ENCODE measurements around the gene GCAT.
A peak's percentile ranks its signal among the peaks of the same experiment; 100 is the strongest.

Gene GCAT

DNA sequence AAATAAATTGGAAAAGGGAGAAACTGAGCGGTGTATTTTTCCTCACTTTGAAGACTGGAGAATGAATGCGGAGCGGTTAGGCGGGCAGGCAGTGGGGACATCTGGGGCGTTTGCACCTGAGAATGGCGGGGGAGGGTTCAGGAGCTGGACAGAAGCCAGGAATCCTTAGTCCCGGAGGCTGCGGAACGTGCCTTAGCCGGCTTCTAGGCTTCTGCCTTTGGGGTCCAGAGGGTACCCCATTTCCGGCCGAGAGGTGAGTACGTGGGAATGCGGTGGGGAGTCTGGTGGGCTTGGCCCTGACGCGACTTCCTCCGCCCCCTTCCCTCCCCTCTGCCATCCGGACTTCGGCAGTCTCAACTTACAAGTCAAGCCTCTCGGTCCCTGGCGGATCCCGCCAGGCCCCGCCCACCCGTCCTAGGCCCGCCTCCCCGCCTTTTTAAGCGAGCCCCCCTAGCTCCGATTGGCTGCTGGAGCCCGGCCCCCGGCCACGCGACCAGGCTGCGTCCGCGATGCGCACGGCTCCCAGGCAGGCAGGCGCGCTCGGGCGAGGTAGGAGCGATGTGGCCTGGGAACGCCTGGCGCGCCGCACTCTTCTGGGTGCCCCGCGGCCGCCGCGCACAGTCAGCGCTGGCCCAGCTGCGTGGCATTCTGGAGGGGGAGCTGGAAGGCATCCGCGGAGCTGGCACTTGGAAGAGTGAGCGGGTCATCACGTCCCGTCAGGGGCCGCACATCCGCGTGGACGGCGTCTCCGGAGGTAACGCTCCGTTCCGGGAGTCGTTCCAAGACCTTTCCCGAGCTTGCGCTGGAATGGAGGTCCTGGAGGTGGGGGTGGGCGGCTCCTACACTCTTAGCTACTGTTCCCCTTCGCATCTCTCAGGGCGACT is at the start of gene GCAT:
Gene GCAT (plus strand): TSS at position 525 of the 884 bp plus-strand sequence. CDS start 34 bp downstream, at position 559.
- in situ Hi-C loops (cut with HindIII; ENCODE audit: low pct_ligation_motif_present, low pct_unique_long_range_greater_than_20kb, low sequenced_read_pairs): no loop called here
- peak; percentile 93 for DNase-seq

DNA sequence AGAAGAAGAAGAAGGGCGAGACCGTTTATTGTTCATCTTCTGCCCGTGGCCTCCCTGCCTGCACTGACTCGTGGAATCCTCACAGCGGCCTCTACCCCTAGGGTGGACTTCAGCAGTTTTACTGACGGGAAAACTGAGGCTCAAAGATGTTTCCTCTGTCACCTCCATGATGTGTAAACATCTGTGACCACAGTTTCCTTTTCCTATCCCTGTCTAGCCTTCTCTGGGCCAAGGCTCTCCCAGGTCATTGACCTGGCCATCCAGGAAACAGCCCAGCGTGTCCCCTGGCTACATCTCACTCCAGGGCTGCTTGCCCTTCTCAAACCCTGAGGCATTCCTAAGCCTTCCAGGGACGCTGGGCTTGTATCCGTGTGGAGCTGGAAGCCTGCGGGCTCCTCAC is 49.0 kb upstream of the GCAT start:
- in situ Hi-C loops (cut with HindIII; ENCODE audit: low pct_ligation_motif_present, low pct_unique_long_range_greater_than_20kb, low sequenced_read_pairs): no loop called here
- no peak for DNase-seq

DNA sequence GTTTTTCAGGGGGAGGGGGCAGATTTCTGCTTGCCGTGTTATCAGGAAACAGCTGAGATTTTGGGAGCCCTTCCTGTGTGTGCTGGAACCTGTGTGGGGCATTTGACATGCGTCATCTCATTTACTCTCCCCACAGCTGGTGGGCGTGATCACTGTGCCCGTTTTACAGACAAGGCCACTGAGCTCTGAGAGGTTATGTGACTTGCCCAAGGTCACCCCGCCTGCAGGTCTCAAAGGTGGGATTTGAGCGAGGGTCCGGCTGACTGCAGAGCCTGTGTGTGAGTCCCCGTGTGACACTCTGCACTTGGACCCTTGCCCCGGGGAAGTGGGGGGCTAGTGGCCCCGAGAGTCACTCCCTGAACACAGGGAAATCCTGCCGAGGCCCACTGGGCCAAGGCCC is 48.5 kb upstream of the GCAT start:
- in situ Hi-C loops (cut with HindIII; ENCODE audit: low pct_ligation_motif_present, low pct_unique_long_range_greater_than_20kb, low sequenced_read_pairs): no loop called here
- no peak for DNase-seq

DNA sequence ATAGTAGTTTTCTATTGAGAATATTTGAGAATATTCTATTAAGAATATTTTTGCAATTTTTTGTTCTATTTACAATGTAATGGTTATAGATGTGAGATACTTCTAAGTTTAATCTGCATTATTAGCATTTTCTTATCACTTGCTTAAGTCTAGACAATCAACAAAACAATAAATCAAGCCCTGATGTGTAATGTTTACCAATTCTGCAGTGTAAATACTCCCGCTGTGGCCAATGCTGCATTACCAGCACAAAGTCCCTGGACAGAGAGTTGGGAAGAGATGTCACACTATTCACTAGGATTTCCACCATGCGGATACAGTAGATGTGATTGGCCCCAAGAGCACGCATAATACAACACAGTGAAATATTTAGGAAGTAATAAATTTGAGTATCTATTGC is 47.6 kb upstream of the GCAT start:
- in situ Hi-C loops (cut with HindIII; ENCODE audit: low pct_ligation_motif_present, low pct_unique_long_range_greater_than_20kb, low sequenced_read_pairs): no loop called here
- no peak for DNase-seq

DNA sequence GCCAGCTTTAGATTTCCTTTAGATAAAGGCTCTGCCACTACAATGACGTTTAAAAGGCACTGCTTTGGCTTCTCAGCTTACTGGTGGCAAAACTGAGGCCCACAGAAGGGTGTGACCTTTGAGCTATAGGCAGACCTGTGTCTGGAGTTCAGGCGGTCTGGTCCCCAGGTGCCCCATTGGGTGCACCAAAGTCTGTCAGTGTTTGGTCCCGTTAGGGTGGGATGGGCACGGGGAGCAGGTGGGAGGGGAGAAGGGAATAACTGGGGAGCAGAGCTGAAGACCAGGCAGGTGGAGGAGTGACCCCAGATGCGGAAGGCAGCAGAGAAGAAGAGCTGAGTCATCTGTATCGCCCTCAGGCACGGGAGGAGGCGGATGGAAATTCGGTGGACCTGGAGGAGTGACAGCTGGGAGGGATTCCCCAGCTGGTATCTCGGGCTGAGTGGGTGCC is 45.3 kb upstream of the GCAT start:
- DNase-seq: no peak
- in situ Hi-C loops (cut with HindIII; ENCODE audit: low pct_ligation_motif_present, low pct_unique_long_range_greater_than_20kb, low sequenced_read_pairs): no loop called here

DNA sequence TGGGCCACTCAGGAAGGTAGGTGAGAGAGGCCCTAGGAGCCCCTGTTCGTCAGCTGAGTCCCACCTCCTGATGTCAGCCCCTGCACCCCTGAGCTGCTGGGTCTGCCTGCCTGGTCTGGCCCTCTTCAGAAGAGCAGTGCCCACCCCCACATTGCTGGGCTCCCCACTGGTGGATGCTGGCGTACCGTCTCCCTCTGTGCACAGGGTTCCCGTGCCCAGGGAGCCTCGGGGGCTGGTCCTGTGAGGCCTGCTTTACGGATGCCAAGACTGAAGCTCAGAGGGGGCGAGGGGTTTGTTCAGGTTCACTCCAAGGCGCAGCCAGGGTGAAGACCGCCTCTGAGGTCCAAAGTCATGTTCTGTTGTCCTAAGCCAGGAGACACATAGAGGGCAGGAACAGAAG is 44.7 kb upstream of the GCAT start:
- no peak for DNase-seq
- in situ Hi-C loops (cut with HindIII; ENCODE audit: low pct_ligation_motif_present, low pct_unique_long_range_greater_than_20kb, low sequenced_read_pairs): no loop called here

DNA sequence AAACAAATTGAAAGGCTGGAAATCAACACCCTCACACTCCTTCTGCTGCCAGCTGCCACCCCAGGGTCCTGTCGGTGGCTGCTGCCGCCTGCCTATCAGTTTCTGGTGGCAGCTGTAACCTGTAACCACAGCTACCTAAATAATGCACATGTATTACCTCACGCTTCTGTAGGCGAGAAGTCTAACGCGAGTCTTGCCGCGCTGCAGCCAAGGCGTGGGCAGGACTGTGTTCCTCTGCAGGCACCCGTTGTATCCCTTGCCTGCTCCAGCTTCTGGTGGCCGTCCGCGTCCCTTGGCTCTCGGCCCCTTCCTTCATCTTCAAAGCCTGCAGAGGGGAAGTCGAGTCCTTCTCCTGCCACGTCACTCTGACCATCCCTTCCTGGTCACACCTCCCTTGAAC is 44.1 kb upstream of the GCAT start:
- in situ Hi-C loops (cut with HindIII; ENCODE audit: low pct_ligation_motif_present, low pct_unique_long_range_greater_than_20kb, low sequenced_read_pairs): no loop called here
- no peak for DNase-seq

DNA sequence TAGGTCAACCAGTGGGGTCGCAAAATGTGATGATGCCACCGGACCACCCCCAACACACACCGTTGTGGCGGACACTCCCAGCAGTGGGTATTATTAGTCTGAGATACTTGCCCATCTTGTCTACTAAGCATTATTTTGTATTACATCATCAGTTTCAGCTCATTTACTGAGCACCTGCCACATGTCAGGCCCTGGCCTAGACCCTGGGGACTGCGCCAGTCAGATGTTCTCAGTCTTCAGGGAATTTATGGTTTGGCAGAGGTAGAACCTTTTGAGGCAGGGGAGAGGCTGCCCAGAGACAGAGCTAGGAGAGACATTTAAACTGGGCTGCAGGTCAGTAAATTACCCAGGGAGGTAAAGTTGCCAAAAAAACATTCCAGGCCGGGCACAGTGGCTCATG is 43.1 kb upstream of the GCAT start:
- DNase-seq: no peak
- in situ Hi-C loops (cut with HindIII; ENCODE audit: low pct_ligation_motif_present, low pct_unique_long_range_greater_than_20kb, low sequenced_read_pairs): no loop called here

DNA sequence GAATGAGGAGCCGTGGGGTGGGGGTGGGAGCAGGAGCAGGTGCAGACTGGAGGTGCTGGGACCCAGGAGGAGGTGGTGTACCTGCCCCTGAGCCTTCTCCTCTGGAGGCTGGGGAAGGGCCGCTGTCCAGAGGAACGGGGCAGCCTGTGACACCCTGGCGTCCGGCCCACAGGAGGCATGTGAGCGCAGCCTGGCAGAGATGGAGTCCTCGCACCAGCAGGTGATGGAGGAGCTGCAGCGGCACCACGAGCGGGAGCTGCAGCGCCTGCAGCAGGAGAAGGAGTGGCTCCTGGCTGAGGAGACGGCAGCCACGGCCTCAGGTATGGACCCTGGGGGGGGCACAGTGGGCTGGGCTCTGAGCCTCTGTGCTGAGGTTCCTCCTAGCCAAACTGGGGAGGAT is 42.2 kb upstream of the GCAT start:
- DNase-seq: no peak
- in situ Hi-C loops (cut with HindIII; ENCODE audit: low pct_ligation_motif_present, low pct_unique_long_range_greater_than_20kb, low sequenced_read_pairs): no loop called here

DNA sequence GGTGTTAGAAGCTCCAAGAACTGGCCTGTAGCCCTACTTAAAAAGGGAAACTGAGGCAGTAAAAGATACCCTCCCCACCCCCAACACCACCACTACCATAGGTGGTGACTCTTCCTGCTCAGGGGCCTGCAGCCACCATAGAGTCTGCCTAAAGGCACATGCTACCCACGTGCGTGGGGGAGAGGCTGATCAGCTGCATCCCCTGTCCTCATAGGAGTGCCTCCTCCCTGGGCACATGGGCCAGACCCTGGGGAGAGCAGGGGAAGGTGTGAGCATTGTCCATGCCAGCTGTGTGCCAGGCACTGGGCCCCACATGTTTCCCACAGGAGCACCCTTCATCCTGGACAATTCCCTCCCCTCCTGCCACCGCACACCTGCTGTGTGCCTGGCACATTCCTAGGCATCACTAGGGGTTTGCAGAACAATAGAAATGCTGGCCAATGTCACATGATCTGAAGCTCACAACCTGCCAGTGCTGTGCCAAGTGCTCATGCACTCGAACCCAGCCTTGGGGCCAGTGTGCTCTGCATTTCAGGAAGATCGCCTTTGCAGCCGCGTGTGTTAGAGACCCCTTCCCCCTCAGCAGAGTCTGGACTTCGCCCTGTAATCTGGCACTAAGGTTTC is 41.7 kb upstream of the GCAT start:
- in situ Hi-C loops (cut with HindIII; ENCODE audit: low pct_ligation_motif_present, low pct_unique_long_range_greater_than_20kb, low sequenced_read_pairs): no loop called here
- DNase-seq: no peak

DNA sequence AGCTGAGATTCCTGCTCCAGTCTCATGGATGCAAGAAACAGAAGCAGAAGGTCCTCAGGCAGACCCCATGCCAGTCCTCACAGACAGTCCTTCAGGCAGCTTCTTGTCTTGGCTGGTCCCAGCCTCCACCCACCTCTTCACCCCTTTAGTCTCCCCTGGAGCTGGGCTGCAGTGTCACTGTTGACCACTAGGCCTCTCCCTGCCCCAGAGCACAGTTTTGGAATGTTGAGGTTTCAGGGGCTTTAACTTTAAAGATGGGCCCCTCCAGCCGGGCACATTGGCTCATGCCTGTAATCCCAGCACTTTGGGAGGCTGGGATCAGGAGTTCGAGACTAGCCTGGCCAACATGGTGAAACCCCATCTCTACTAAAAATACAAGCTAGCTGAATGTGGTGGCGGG is 39.5 kb upstream of the GCAT start:
- in situ Hi-C loops (cut with HindIII; ENCODE audit: low pct_ligation_motif_present, low pct_unique_long_range_greater_than_20kb, low sequenced_read_pairs): no loop called here
- no peak for DNase-seq

DNA sequence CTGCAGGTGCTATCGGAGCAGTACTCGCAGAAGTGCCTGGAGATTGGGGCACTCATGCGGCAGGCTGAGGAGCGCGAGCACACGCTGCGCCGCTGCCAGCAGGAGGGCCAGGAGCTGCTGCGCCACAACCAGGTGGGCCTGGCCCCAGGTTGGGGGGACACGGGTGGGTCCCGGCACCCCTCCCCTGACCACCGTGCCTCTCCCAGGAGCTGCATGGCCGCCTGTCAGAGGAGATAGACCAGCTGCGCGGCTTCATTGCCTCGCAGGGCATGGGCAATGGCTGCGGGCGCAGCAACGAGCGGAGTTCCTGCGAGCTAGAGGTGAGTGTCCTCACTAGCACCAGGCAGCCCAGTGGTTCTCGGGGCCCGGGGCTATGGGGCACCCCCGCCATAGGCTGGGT is 38.7 kb upstream of the GCAT start:
- in situ Hi-C loops (cut with HindIII; ENCODE audit: low pct_ligation_motif_present, low pct_unique_long_range_greater_than_20kb, low sequenced_read_pairs): no loop called here
- no peak for DNase-seq

DNA sequence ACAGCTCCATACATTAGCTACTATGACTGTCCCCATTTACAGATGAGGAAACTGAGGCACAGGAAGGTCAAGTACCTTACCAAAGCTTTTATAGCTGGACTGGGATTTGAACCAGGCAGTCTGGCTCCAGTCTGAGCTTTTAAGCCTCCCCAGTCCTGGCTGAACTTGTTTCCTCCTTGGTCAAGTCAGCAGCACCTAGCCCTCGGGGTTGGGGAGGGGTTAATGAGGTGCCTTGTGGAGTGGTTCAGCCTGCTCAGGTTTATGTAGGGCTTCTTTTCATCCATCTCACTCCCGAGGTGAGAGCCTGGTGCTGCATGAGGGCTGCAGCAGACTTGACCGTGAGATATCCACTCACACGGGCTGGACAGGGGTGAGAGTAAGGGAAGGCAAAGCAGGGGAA is 36.7 kb upstream of the GCAT start:
- in situ Hi-C loops (cut with HindIII; ENCODE audit: low pct_ligation_motif_present, low pct_unique_long_range_greater_than_20kb, low sequenced_read_pairs): no loop called here
- no peak for DNase-seq

DNA sequence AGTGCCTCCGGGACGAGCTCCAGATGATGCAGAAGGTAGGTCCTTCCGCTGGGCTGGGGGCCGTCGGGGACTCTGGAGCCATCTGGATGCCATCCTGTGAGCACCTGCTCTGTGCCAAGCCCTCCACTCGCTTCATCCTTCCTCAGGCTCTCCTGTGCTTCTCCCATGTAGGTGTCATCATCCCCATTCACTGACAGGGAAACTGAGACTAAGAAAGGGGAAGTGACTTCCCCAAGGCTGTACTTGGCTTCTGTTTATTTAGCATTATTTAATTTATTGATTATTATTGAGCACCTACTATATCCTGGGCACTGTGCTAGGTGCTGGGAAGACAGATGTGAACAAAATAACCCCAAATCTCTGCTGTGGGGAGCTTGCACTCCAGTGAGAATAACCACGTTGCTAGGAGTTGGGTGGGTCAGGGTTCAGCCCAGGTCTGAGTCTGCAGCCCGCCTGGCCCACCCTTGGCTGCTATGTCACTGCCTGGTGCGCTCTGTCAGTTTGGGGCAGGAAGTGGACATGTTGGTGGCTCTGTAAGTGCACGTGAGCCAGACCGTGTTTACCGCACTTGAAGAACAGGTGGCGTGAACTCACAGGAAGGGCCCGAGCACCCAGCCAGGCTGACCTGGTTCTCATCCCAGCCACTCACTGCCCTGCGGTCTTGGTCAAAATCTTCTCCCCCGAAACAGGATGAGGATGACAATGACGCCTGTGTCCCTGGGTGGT is 35.9 kb upstream of the GCAT start:
- in situ Hi-C loops (cut with HindIII; ENCODE audit: low pct_ligation_motif_present, low pct_unique_long_range_greater_than_20kb, low sequenced_read_pairs): no loop called here

DNA sequence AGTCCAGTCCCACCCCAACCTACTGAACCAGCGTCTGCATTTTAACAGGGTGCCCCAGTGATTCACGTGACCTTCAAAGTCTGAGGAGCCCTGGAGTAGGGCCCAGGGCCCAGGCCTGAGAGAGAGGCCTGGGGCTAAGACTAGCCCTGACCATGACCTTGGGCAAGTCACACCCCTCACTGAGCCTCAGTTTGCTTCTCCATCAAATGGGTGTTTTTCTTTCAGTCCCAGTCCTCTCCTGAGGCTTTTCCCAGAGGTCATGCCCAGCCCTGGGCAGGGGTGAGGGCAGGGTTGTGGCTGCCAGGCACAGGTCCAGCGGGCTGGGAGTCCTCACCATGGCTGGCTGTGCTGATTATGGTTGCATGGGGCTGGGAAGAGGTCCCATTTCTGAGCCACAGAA is 33.0 kb upstream of the GCAT start:
- in situ Hi-C loops (cut with HindIII; ENCODE audit: low pct_ligation_motif_present, low pct_unique_long_range_greater_than_20kb, low sequenced_read_pairs): no loop called here

More for the DNA sequence above, 35.9 kb upstream of the GCAT start:
- no peak for DNase-seq

DNA sequence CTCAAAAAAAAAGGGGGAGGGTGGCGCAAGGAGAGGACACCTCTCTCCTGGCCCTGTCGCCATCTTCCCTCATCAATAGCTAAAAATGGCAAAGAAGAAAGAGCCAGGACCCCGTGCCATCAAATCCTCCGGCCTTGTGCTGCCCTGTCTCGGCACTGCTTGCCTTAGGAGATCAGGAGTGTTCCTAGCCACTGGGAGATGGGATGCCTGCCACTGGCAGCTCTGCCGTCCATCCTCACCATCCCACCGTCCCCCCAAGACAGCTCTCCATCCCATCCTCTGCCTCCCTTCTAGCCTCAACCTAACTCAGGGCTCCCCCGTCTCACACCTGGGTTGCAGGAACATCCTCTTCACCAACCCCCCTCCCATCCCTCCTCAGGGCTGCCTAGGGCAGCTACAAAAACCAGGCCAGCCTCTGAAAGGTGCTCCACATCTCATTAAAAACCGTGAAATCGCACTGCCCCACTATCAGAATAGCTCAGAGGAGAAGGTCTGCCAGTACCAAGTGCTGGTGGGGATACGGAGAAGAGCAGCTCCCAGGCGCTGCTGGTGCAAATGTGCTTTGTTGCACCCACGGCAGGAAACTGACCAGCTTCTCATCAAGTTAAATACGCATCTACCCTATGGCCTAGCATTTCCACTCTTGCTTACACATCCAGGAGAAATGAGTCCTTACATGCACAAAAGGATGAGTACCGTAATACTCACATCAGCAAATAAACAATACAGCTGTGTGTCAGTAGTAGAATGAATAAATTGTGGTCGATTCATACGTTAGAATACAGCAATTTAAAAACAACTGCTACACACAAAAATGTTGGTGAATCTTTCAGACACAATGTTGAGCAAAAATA is 31.7 kb upstream of the GCAT start:
- in situ Hi-C loops (cut with HindIII; ENCODE audit: low pct_ligation_motif_present, low pct_unique_long_range_greater_than_20kb, low sequenced_read_pairs): no loop called here
- DNase-seq: no peak

More for the DNA sequence above, 33.0 kb upstream of the GCAT start:
- no peak for DNase-seq

DNA sequence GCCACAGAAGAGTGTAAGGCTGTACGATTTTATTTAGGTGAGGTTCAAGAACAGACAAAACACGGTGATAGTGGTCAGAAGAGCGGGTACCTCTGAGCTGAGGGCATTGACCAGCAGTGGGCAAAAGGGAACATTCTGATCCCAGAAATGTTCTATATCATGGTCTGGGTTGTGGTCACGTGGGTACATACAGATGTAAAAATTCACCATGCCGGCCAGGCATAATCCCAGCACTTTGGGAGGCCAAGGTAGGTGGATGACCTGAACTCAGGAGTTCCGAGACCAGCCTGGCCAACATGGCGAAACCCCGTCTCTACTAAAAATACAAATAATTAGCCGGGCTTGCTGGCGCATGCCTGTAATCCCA is 31.1 kb upstream of the GCAT start:
- in situ Hi-C loops (cut with HindIII; ENCODE audit: low pct_ligation_motif_present, low pct_unique_long_range_greater_than_20kb, low sequenced_read_pairs): no loop called here
- no peak for DNase-seq

DNA sequence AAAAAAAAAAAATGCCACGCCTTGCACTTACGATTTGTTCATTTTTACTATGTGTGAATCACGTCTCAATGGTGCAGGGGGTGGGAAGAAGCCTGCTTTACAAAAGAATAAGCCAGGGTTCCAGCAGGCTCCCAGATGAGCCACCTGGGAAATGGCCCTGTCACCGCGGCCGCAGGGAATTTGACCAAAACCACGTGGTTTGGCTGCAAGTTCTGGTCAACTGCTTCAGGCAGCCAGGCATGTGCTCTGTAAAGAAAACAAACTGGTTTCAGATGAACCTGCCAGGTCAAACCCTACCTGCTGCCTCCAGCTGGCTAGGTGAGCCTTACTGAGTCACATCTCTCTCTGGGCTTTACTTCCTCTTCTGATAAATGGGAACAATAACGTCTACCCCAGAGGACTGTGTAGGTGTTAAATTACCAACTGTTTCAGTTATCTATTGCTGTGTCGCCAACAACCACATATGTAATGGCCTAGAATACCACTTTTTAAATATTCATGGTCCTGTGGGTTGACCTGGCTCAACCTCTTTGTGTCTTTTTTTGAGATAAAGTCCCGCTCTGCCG is 30.5 kb upstream of the GCAT start:
- in situ Hi-C loops (cut with HindIII; ENCODE audit: low pct_ligation_motif_present, low pct_unique_long_range_greater_than_20kb, low sequenced_read_pairs): no loop called here
- DNase-seq: peak; percentile 88
